ENCODE results near the gene VENTX. TPM values are rescaled to one million over a fixed set of nuclear protein-coding genes. Genes with fewer than 3 reads are reported as not detected.

Gene VENTX
- total RNA-seq, 1 donor from 2014 or later: not detected

DNA sequence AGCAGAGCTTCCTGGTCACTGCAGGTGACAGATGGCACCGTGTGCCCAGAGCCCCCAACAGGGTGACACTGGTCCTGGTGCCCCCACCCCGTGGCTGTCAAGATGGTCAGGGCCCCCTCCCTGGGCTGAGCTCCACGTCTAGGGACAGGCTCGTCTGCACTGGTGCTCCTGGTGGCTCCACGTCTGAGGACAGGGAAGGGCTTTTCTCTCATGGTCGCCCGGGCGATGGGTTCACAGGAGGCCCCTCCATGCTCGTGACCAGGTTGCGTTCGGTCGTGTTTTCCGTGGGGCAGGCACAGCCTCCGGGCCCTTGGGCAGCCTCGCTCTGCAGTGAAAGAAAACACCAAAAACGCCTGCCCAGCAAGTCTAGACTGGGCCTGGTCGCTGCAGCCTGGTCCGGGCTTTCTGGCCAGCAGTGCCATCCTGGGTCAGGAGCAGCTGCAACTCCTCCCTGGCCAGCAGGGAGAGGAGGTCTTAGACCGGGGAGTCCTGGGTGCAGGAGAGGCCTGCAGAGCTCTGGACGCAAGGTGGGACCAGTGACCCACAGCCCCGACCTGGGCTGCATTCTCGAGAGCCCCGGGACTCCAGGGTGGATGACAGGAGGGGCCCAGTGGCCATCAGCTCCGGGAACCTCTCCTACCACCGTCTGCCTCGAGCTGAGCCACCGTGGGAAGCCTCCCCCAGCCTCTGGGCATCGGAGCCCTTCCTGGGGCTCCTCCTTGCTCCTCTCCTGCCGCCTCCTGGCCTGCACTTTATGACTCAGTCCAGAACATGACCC, 35.5 kb upstream of the VENTX start:
- no peaks in the 10 kb centered on the region for H3K36me3 Mint-ChIP-seq
- peaks cover 5% of the 10 kb centered on the region for H3K4me1 Mint-ChIP-seq
- Histone ChIP-seq H3F3A (ENCODE audit: low read depth) (no peaks in the 10 kb centered on the region), H4K20me1 (ENCODE audit: low read depth) (no peaks in the 10 kb centered on the region), H3K9ac (no peak overlapping the region), H3K4me1 (no peaks in the 10 kb centered on the region), H3K36me3 (no peaks in the 10 kb centered on the region), H3K4me3 (no peak overlapping the region), H2AFZ (replicated peaks) (no peak overlapping the region), H3K4me2 (no peak overlapping the region), H3K79me2 (ENCODE audit: low read depth) (no peaks in the 10 kb centered on the region), H3K27me3 (no peaks in the 10 kb centered on the region), H3K9me3 (ENCODE audit: low read depth) (no peaks in the 10 kb centered on the region), H3K27ac (no peak overlapping the region)
- no peak overlapping the region for H3K27ac Mint-ChIP-seq
- H3K27me3 Mint-ChIP-seq (ENCODE audit: insufficient read depth, low read depth): peaks cover 2% of the 10 kb centered on the region
- no peaks in the 10 kb centered on the region for H3K9me3 Mint-ChIP-seq
- no peak for TF ChIP-seq EZH2phosphoT487 (IDR thresholded peaks at IDR 0.05)
- TF ChIP-seq, protein P1, sequence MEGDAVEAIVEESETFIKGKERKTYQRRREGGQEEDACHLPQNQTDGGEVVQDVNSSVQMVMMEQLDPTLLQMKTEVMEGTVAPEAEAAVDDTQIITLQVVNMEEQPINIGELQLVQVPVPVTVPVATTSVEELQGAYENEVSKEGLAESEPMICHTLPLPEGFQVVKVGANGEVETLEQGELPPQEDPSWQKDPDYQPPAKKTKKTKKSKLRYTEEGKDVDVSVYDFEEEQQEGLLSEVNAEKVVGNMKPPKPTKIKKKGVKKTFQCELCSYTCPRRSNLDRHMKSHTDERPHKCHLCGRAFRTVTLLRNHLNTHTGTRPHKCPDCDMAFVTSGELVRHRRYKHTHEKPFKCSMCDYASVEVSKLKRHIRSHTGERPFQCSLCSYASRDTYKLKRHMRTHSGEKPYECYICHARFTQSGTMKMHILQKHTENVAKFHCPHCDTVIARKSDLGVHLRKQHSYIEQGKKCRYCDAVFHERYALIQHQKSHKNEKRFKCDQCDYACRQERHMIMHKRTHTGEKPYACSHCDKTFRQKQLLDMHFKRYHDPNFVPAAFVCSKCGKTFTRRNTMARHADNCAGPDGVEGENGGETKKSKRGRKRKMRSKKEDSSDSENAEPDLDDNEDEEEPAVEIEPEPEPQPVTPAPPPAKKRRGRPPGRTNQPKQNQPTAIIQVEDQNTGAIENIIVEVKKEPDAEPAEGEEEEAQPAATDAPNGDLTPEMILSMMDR (IDR thresholded peaks at IDR 0.05): no peak
- TF ChIP-seq EZH2 (IDR thresholded peaks at IDR 0.05): no peak
- no peak overlapping the region for H3K4me3 Mint-ChIP-seq
- no peak for DNase-seq (ENCODE audit: low spot score)

DNA sequence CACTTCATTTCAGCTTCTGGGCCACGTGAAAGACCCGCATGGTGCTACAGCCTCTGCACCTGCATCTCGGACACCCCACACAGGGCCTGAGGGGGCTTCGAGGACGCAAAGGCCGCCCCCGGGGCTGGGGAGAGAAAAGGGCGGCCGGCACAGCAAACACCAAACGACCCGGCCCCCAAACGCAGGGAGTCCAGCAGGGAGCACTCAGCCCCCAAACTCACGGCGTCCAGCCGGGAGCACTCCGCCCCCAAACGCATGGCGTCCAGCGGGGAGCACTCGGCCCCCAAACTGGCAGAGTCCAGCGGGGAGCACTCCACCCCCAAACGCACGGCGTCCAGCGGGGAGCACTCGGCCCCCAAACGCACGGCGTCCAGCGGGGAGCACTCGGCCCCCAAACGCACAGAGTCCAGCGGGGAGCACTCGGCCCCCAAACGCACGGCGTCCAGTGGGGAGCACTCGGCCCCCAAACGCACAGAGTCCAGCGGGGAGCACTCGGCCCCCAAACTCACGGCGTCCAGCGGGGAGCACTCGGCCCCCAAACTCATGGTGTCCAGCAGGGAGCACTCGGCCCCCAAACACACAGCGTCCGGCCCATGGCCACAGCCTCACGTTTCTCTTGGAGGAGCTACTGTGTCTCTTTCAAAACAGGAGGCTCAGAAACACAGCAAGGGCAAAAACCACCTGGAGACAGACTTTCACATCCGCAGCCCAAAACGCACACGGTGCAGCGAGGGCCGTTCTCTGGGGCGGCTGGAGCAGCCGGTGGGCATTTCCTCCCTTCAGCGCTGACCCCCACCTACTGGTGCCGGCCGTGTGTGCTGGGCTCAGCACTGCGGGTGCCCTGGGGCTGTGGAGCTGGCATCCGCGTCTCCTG, 34.6 kb upstream of the VENTX start:
- TF ChIP-seq EZH2phosphoT487 (IDR thresholded peaks at IDR 0.05) (no peak), EZH2 (IDR thresholded peaks at IDR 0.05) (no peak)
- TF ChIP-seq, protein P1 (IDR thresholded peaks at IDR 0.05): no peak
- H3K27me3 ChIP-seq: no peaks in the 10 kb centered on the region
- peaks cover 5% of the 10 kb centered on the region for H3K4me1 Mint-ChIP-seq
- H3K27ac Mint-ChIP-seq: no peak overlapping the region
- H3K27ac ChIP-seq: no peak overlapping the region
- H3F3A ChIP-seq (ENCODE audit: low read depth): no peaks in the 10 kb centered on the region
- H3K36me3 ChIP-seq: no peaks in the 10 kb centered on the region
- no peak overlapping the region for H3K4me2 ChIP-seq
- H3K4me3 ChIP-seq: no peak overlapping the region
- H3K27me3 Mint-ChIP-seq (ENCODE audit: insufficient read depth, low read depth): peaks cover 2% of the 10 kb centered on the region
- H3K36me3 Mint-ChIP-seq: no peaks in the 10 kb centered on the region
- no peaks in the 10 kb centered on the region for H4K20me1 ChIP-seq (ENCODE audit: low read depth)
- H3K4me1 ChIP-seq: no peaks in the 10 kb centered on the region
- H3K9ac ChIP-seq: no peak overlapping the region
- no peaks in the 10 kb centered on the region for H3K9me3 ChIP-seq (ENCODE audit: low read depth)
- no peaks in the 10 kb centered on the region for H3K79me2 ChIP-seq (ENCODE audit: low read depth)
- H3K9me3 Mint-ChIP-seq: no peaks in the 10 kb centered on the region
- no peak for DNase-seq (ENCODE audit: low spot score)
- H3K4me3 Mint-ChIP-seq: no peak overlapping the region
- H2AFZ ChIP-seq (replicated peaks): no peak overlapping the region

DNA sequence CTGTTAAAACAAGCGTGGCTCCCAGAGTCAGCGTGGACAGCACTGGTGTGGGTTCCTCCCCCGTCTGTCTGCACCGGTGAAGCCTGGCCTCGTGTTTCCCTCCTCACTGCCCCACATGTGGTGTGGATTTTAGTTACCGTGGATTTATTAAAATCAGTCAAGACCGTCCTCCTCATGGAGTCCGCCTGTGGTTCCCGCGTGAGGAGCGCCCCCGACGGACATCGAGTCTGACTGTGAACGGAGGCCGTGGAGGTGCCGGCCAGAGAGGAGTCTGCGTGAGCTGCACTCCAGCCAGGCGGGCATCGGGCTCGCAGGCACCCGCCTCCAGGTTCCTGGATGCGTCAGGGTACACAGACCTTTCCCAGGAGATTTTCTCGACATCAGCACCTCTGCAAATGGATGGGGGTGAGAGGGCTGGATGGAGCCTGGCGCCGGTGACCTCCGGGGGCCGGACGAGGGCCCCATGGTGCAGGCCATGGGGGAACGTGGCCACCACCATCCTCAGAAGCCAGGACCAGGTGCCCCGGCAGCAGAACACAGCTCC, 33.9 kb upstream of the VENTX start:
- H3K9ac ChIP-seq: no peak overlapping the region
- no peaks in the 10 kb centered on the region for H3K27me3 ChIP-seq
- H3F3A ChIP-seq (ENCODE audit: low read depth): no peaks in the 10 kb centered on the region
- Mint-ChIP-seq H3K36me3 (no peaks in the 10 kb centered on the region), H3K9me3 (no peaks in the 10 kb centered on the region), H3K4me1 (peaks cover 5% of the 10 kb centered on the region), H3K27ac (peak overlapping the region; percentile 33), H3K4me3 (no peak overlapping the region), H3K27me3 (ENCODE audit: insufficient read depth, low read depth) (peaks cover 2% of the 10 kb centered on the region)
- DNase-seq (ENCODE audit: low spot score): no peak
- H3K27ac ChIP-seq: no peak overlapping the region
- H3K79me2 ChIP-seq (ENCODE audit: low read depth): no peaks in the 10 kb centered on the region
- no peaks in the 10 kb centered on the region for H3K36me3 ChIP-seq
- no peaks in the 10 kb centered on the region for H3K4me1 ChIP-seq
- no peaks in the 10 kb centered on the region for H4K20me1 ChIP-seq (ENCODE audit: low read depth)
- H3K9me3 ChIP-seq (ENCODE audit: low read depth): no peaks in the 10 kb centered on the region
- TF ChIP-seq, protein P1 (IDR thresholded peaks at IDR 0.05): no peak
- TF ChIP-seq EZH2 (IDR thresholded peaks at IDR 0.05): no peak
- TF ChIP-seq EZH2phosphoT487 (IDR thresholded peaks at IDR 0.05): no peak
- H2AFZ ChIP-seq (replicated peaks): no peak overlapping the region
- no peak overlapping the region for H3K4me3 ChIP-seq
- no peak overlapping the region for H3K4me2 ChIP-seq

Data from neural progenitor cell (in vitro differentiated cells).